Measurements from ENCODE around the gene GPR151.

The GPR151 gene

DNA sequence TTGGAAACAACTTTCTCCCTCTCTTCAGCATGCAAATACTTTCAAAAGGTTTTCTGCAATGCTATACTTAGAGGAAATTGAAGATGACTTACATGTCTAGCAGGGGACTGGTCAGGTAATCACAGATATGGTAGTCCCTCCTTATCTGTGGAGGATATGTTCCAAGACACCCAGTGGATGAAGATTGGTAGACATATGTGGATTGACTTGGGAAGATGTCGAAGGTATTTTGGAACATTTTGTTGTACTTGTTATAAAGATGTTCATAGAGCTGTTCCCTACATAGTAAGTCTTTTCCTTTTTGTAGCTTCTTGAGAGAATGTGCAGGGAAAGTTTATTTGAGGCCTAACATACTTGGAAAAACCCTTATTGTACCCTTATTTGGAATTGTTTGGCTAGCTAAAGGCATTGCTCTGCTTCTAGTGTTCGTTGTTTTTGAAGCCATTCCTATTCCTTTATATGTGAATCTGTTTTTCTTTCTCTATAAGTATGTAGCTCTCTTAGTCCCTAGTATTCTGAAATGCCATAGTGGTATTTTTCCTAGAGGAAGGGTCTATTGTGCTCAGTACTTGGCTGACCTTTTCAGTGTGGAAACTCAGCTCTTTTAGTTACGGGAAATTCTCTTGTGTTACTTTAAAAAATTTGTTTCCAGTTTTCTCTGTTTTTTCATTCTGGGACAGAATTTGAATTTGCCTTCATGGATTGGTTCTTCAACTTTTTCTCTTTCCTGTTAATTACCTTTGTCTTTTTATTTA is 25.7 kb downstream of the GPR151 start:
- H3K9me3 ChIP-seq (ENCODE audit: control insufficient read depth, low read length) = no peaks in the 10 kb centered on the region
- no peak overlapping the region for H3K27ac ChIP-seq (ENCODE audit: insufficient read depth, low read length, poor library complexity, severe bottlenecking)
- peaks cover 13% of the 10 kb centered on the region for H3K36me3 ChIP-seq (ENCODE audit: control insufficient read depth, insufficient read depth, low read length)
- no peaks in the 10 kb centered on the region for H3K4me1 ChIP-seq (ENCODE audit: control insufficient read depth, insufficient read depth, low read length, poor library complexity, severe bottlenecking)
- H3K27me3 ChIP-seq (replicated peaks; ENCODE audit: control insufficient read depth, insufficient read depth, low read length, poor library complexity, severe bottlenecking) = no peaks in the 10 kb centered on the region
- H3K4me3 ChIP-seq (ENCODE audit: insufficient read depth, low read depth, low read length, poor library complexity, severe bottlenecking) = no peak overlapping the region
- no peak for DNase-seq

DNA sequence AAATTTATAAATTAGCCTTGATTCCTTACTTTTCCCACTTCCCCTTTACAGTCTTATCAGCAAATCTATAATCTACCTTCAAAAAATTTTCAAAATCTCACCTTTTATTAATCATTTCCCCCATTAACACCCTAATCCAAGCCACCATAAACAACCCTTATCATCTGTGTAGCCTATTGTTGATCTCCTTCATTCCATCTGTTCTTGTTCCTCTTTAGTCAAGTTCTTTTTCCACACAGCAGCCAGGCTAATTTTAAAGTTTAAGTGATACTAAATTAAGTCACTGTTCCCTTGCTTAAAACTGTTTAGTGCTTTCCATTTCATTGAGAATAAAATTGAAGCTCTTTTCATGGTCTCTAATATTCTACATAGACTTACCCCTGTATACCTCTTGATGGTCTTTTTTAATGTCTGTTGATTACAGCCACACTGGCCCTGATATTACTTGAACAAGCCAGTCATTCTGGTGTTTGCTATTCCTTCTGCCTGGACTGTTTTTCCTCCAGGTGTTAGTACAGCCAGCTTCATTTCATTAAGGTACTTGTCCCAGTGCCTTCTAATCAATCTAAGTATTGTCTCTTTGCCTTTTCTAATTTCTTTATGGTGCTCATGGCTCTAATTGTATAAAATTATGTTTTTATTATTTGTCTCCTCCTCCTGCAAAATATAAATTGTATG is 31.1 kb downstream of the GPR151 start:
- no peaks in the 10 kb centered on the region for H3K27me3 ChIP-seq (replicated peaks; ENCODE audit: control insufficient read depth, insufficient read depth, low read length, poor library complexity, severe bottlenecking)
- no peak overlapping the region for H3K27ac ChIP-seq (ENCODE audit: insufficient read depth, low read length, poor library complexity, severe bottlenecking)
- no peak for DNase-seq
- no peaks in the 10 kb centered on the region for H3K4me1 ChIP-seq (ENCODE audit: control insufficient read depth, insufficient read depth, low read length, poor library complexity, severe bottlenecking)
- H3K4me3 ChIP-seq (ENCODE audit: insufficient read depth, low read depth, low read length, poor library complexity, severe bottlenecking) = no peak overlapping the region
- H3K36me3 ChIP-seq (ENCODE audit: control insufficient read depth, insufficient read depth, low read length) = peaks cover 24% of the 10 kb centered on the region
- H3K9me3 ChIP-seq (ENCODE audit: control insufficient read depth, low read length) = no peaks in the 10 kb centered on the region

DNA sequence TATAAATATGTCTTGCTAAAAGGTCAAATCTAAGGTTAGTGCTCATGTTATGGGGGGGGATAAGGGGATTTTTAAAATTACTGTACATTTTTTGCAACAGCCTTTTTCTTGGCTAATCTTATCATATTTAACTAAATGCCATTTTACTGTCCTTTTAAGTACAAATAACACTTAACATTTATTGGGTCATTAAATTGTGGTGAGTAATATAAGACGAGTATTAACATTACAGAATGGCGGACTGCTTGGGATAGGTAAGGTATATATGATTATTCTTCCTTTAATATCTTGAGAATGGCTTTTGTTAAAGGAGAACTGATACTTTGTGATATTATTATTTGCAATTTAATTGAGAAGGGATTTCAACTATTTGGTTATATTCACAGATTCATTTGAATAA is 33.2 kb downstream of the GPR151 start:
- DNase-seq = no peak
- H3K4me3 ChIP-seq (ENCODE audit: insufficient read depth, low read depth, low read length, poor library complexity, severe bottlenecking) = no peak overlapping the region
- no peak overlapping the region for H3K27ac ChIP-seq (ENCODE audit: insufficient read depth, low read length, poor library complexity, severe bottlenecking)
- H3K36me3 ChIP-seq (ENCODE audit: control insufficient read depth, insufficient read depth, low read length) = peaks cover 29% of the 10 kb centered on the region
- H3K9me3 ChIP-seq (ENCODE audit: control insufficient read depth, low read length) = no peaks in the 10 kb centered on the region
- H3K4me1 ChIP-seq (ENCODE audit: control insufficient read depth, insufficient read depth, low read length, poor library complexity, severe bottlenecking) = no peaks in the 10 kb centered on the region
- H3K27me3 ChIP-seq (replicated peaks; ENCODE audit: control insufficient read depth, insufficient read depth, low read length, poor library complexity, severe bottlenecking) = no peaks in the 10 kb centered on the region

DNA sequence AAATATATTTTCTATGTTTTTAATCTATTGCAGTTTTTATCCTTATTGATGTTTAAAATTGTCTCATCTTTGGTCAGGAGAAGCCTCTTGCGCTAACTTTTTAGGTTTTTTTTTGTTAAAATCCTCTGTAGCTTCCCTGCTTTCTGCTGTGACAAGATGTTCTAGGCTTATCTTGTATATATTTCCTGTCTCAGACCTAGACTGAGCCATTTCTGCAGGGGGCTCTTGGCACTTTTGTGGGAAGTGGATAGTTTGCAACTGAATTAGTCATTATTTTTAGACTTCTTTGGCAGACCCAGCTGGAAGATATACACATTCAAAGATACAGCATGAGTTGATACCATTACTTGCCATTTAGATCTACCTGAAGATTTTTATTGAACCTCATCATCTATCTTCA is 40.1 kb downstream of the GPR151 start:
- peaks cover 44% of the 10 kb centered on the region for H3K36me3 ChIP-seq (ENCODE audit: control insufficient read depth, insufficient read depth, low read length)
- no peak overlapping the region for H3K4me3 ChIP-seq (ENCODE audit: insufficient read depth, low read depth, low read length, poor library complexity, severe bottlenecking)
- H3K4me1 ChIP-seq (ENCODE audit: control insufficient read depth, insufficient read depth, low read length, poor library complexity, severe bottlenecking) = no peaks in the 10 kb centered on the region
- H3K27me3 ChIP-seq (replicated peaks; ENCODE audit: control insufficient read depth, insufficient read depth, low read length, poor library complexity, severe bottlenecking) = no peaks in the 10 kb centered on the region
- H3K27ac ChIP-seq (ENCODE audit: insufficient read depth, low read length, poor library complexity, severe bottlenecking) = no peak overlapping the region
- no peak for DNase-seq
- no peaks in the 10 kb centered on the region for H3K9me3 ChIP-seq (ENCODE audit: control insufficient read depth, low read length)

DNA sequence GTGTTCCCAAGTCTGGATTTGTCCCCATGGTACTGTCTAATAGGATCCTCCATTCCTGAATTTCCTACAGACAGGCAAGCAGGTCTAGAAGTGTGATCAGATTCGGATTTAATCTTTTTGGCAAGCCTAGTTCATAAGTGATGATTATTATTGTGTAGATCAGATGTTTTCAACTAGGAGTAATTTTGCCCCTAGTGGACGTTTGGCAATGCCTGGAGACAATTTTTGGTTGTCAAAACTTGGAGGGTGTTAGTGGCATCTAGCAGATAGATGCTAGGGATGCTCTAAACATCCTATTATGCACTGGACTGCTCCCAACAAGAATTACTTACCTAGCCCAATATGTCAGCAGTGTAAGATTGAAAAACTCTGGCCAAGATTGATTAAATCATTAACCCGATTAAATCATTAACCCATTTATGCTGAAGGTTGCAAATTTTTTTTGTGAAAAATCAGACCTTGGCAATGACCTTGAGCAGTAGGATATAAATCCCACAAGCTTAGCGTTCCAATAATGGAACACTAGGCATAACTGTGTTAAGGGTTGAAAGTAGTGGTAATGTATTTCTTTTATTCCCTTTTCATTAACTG is 40.7 kb downstream of the GPR151 start:
- Histone ChIP-seq H3K4me1 (ENCODE audit: control insufficient read depth, insufficient read depth, low read length, poor library complexity, severe bottlenecking) (no peaks in the 10 kb centered on the region), H3K36me3 (ENCODE audit: control insufficient read depth, insufficient read depth, low read length) (peaks cover 47% of the 10 kb centered on the region), H3K9me3 (ENCODE audit: control insufficient read depth, low read length) (no peaks in the 10 kb centered on the region), H3K27ac (ENCODE audit: insufficient read depth, low read length, poor library complexity, severe bottlenecking) (no peak overlapping the region), H3K4me3 (ENCODE audit: insufficient read depth, low read depth, low read length, poor library complexity, severe bottlenecking) (no peak overlapping the region), H3K27me3 (replicated peaks; ENCODE audit: control insufficient read depth, insufficient read depth, low read length, poor library complexity, severe bottlenecking) (no peaks in the 10 kb centered on the region)
- no peak for DNase-seq

DNA sequence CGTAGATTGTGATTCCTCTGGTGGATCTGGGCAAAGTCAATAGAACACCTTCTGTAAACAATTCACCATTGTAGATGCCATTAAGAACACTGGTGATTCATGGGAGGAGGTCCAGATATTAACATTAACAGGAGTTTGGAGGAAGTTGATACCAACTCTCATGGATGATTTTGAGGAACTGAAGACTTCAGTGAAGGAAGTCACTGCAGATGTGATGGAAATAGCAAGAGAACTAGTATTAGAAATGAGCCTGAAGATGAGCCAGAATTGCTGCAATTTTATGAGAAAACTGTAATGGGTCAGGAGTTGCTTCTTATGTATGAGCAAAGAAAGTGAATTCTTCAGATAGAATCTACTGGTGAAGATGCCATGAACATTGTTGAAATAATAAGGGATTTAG is 41.9 kb downstream of the GPR151 start:
- peaks cover 49% of the 10 kb centered on the region for H3K36me3 ChIP-seq (ENCODE audit: control insufficient read depth, insufficient read depth, low read length)

DNA sequence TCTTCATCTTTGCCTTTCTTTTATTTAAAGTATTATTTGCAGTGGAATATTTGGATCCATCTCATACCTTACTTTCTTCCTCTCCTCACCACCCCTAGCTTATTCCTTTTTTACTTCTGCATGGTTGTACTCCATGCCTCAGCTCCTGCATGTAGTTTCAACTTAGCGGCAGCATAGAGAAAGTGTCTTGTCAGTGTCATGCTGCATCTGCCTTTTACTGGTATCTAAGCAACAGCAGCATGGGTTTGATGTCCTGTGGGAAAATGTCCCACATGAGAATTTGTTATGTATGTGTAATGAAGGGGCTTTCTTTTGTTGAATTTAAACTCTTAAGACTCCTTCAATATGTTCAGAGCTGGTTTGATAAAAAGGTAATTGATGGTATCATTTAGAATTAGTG is 48.2 kb downstream of the GPR151 start:
- Histone ChIP-seq H3K27ac (ENCODE audit: insufficient read depth, low read length, poor library complexity, severe bottlenecking) (no peak overlapping the region), H3K4me1 (ENCODE audit: control insufficient read depth, insufficient read depth, low read length, poor library complexity, severe bottlenecking) (no peaks in the 10 kb centered on the region), H3K4me3 (ENCODE audit: insufficient read depth, low read depth, low read length, poor library complexity, severe bottlenecking) (no peak overlapping the region), H3K9me3 (ENCODE audit: control insufficient read depth, low read length) (no peaks in the 10 kb centered on the region), H3K36me3 (ENCODE audit: control insufficient read depth, insufficient read depth, low read length) (peaks cover 66% of the 10 kb centered on the region), H3K27me3 (replicated peaks; ENCODE audit: control insufficient read depth, insufficient read depth, low read length, poor library complexity, severe bottlenecking) (no peaks in the 10 kb centered on the region)
- DNase-seq = no peak

More for the DNA sequence above, 41.9 kb downstream of the GPR151 start:
- no peak overlapping the region for H3K27ac ChIP-seq (ENCODE audit: insufficient read depth, low read length, poor library complexity, severe bottlenecking)
- H3K4me3 ChIP-seq (ENCODE audit: insufficient read depth, low read depth, low read length, poor library complexity, severe bottlenecking) = no peak overlapping the region
- DNase-seq = no peak
- no peaks in the 10 kb centered on the region for H3K9me3 ChIP-seq (ENCODE audit: control insufficient read depth, low read length)
- no peaks in the 10 kb centered on the region for H3K4me1 ChIP-seq (ENCODE audit: control insufficient read depth, insufficient read depth, low read length, poor library complexity, severe bottlenecking)
- H3K27me3 ChIP-seq (replicated peaks; ENCODE audit: control insufficient read depth, insufficient read depth, low read length, poor library complexity, severe bottlenecking) = no peaks in the 10 kb centered on the region

DNA sequence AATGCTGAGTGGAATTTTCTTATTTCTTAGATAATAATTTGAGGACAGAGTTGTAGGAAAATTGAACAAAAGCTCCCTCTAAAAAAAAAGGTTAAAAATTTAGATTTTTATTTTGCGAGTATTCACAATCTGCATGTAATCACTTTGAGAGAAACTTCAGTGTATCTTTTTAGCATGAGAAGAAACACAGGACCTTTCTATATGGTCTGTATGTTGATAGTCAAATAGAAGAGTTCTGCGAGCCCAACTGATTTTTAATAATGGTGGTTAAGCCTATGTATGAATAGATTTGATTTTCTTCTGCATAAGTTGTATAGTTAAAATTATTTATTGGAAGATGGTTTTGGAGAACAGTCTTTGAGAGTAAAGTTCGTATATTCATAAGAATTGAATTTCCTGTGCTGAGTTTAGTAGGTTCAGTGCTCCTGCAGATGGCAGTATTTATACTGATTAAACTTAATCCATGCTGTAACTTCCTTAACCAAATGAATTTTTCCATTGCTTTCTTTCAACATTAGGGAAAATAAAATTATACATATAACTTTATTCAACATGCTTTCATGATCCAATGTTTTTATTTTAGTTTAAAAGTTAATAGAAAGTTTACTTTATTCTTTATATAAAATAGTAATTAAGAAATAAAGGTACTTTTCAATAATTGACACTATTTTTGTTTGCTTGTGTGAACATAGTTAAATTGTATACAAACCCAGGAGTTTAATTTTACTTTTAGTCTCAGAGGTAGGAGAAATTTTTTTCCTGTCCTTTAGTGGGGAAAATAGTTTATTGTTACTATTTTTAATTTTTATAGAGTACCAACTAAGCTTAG is 49.3 kb downstream of the GPR151 start:
- no peak overlapping the region for H3K27ac ChIP-seq (ENCODE audit: insufficient read depth, low read length, poor library complexity, severe bottlenecking)
- H3K9me3 ChIP-seq (ENCODE audit: control insufficient read depth, low read length) = no peaks in the 10 kb centered on the region
- H3K36me3 ChIP-seq (ENCODE audit: control insufficient read depth, insufficient read depth, low read length) = peaks cover 65% of the 10 kb centered on the region
- no peaks in the 10 kb centered on the region for H3K4me1 ChIP-seq (ENCODE audit: control insufficient read depth, insufficient read depth, low read length, poor library complexity, severe bottlenecking)
- no peak for DNase-seq
- no peak overlapping the region for H3K4me3 ChIP-seq (ENCODE audit: insufficient read depth, low read depth, low read length, poor library complexity, severe bottlenecking)
- no peaks in the 10 kb centered on the region for H3K27me3 ChIP-seq (replicated peaks; ENCODE audit: control insufficient read depth, insufficient read depth, low read length, poor library complexity, severe bottlenecking)

DNA sequence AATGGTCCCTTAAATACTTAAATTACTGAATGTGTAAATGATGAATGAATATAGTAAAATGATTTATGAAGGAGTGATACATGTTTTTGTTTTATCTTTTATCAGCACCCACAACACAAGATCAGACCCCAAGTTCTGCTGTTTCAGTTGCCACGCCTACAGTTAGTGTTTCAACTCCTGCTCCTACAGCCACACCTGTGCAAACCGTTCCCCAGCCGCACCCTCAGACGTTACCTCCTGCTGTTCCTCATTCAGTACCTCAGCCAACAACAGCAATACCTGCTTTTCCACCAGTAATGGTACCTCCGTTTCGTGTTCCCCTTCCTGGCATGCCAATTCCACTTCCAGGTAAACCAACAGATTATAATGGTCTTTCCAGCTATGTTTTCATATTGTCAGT is 52.5 kb downstream of the GPR151 start:
- no peak overlapping the region for H3K4me3 ChIP-seq (ENCODE audit: insufficient read depth, low read depth, low read length, poor library complexity, severe bottlenecking)
- no peaks in the 10 kb centered on the region for H3K9me3 ChIP-seq (ENCODE audit: control insufficient read depth, low read length)
- H3K27ac ChIP-seq (ENCODE audit: insufficient read depth, low read length, poor library complexity, severe bottlenecking) = no peak overlapping the region
- H3K27me3 ChIP-seq (replicated peaks; ENCODE audit: control insufficient read depth, insufficient read depth, low read length, poor library complexity, severe bottlenecking) = no peaks in the 10 kb centered on the region
- peaks cover 72% of the 10 kb centered on the region for H3K36me3 ChIP-seq (ENCODE audit: control insufficient read depth, insufficient read depth, low read length)
- H3K4me1 ChIP-seq (ENCODE audit: control insufficient read depth, insufficient read depth, low read length, poor library complexity, severe bottlenecking) = no peaks in the 10 kb centered on the region
- DNase-seq = no peak
